Stimulated activated CD4-positive, alpha-beta T cell treated with anti-CD3 and anti-CD28 coated beads, TNF-alpha, amount 100 ng/mL, for 4 hours (primary cell): ENCODE measurements around the gene HEBP1.

ENCODE experiments used
- DNase-seq, 3 experiments: peaks; one replicate each; pipeline ENCODE4 v3.0.0-alpha.2; 2020; ENCODE audit warnings: low read depth in 3 of 3

The HEBP1 gene

GRCh38 chr12:13023811-13024530 is 23.9 kb upstream of the HEBP1 start:
- no peak for DNase-seq

- no peak for DNase-seq
Measured at GRCh38 chr12:13022851-13023271, 22.8 kb upstream of the HEBP1 start.

GRCh38 chr12:13011098-13011497 is 11.0 kb upstream of the HEBP1 start:
- no peak for DNase-seq

GRCh38 chr12:13008741-13009380 is 8.8 kb upstream of the HEBP1 start:
- no peak for DNase-seq

- no peak for DNase-seq
Measured at GRCh38 chr12:13007496-13008233, 7.6 kb upstream of the HEBP1 start.

GRCh38 chr12:13005649-13006048 is 5.6 kb upstream of the HEBP1 start:
- no peak for DNase-seq

GRCh38 chr12:13004986-13005385 is 4.9 kb upstream of the HEBP1 start:
- DNase-seq = no peak

GRCh38 chr12:13004361-13004760 is 4.3 kb upstream of the HEBP1 start:
- no peak for DNase-seq

GRCh38 chr12:13002301-13003097 is 2.4 kb upstream of the HEBP1 start:
- DNase-seq = no peak

GRCh38 chr12:13001775-13002040 is 1.6 kb upstream of the HEBP1 start:
- no peak for DNase-seq

GRCh38 chr12:13000925-13001774 is 1.1 kb upstream of the HEBP1 start:
- peak in 1 of 3 experiments; percentile 23 for DNase-seq

GRCh38 chr12:13000616-13000924 is 505 bp upstream of the HEBP1 start:
- DNase-seq = peak in 1 of 3 experiments; percentile 17

- no peak for DNase-seq
Measured at GRCh38 chr12:12999271-12999958, 650 bp downstream of the HEBP1 start.

- DNase-seq = no peak
Measured at GRCh38 chr12:12998248-12998647, 1.8 kb downstream of the HEBP1 start.

- no peak for DNase-seq
Measured at GRCh38 chr12:12997734-12998133, 2.3 kb downstream of the HEBP1 start.

GRCh38 chr12:12997156-12997555 is 2.9 kb downstream of the HEBP1 start:
- DNase-seq = no peak

GRCh38 chr12:12996209-12996608 is 3.9 kb downstream of the HEBP1 start:
- DNase-seq = no peak

GRCh38 chr12:12995088-12995487 is 5.0 kb downstream of the HEBP1 start:
- DNase-seq = no peak

- DNase-seq = no peak
Measured at GRCh38 chr12:12993367-12993766, 6.7 kb downstream of the HEBP1 start.

- no peak for DNase-seq
Measured at GRCh38 chr12:12992418-12993130, 7.5 kb downstream of the HEBP1 start.
